DMS153 treated with DMSO at 0.1 percent for 48 hours (cell line): ENCODE results near the gene NRK.
"Not testable (repeated sequence)": the region's sequence is repeated elsewhere in the genome, so short reads cannot be mapped to it uniquely, and the experiment has no call there.

Source experiments
- DNase-seq: peaks from one replicate; lab custom pipeline; 2025; ENCODE audit not compliant: unreplicated experiment; lab: John Stamatoyannopoulos, UW

The NRK gene

DNA sequence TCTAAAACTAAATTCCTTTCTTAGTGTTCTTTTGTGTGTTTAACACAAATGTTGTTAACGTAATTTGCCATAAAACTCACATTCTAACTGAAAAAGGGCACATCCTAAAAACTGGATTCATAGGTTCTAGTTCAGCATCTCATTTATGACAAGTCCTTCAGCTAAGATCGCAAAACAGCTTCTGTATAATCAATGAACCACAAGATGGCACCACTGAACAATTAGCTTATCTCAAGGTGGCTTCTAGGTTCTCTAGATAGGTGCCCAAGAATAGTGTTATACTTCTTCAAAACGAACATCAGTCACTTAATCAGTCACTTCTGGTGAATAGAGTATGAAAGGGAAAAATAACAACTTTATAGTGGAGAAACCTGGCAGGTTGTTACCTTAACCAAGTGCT, 54.3 kb downstream of the NRK start:
- DNase-seq, result peak; percentile 1

DNA sequence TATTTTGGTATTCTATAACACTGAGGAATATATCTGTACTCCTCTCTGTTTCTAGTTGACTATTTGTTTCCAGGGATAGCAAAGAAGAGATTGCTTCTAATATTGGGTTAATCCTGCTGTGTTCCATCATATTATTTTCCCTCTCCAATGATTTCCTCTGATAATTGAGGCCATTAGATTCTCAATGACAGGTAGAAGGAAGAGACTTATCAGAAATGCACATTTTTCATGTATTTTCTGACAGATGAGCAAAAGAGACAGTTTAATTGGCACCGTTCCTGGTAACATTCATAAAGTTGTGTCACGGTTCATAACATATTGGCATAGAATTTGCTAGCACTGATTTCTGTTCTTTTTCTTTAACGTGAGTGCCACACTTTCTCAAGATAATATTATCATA, 58.2 kb downstream of the NRK start:
- DNase-seq, result no peak

DNA sequence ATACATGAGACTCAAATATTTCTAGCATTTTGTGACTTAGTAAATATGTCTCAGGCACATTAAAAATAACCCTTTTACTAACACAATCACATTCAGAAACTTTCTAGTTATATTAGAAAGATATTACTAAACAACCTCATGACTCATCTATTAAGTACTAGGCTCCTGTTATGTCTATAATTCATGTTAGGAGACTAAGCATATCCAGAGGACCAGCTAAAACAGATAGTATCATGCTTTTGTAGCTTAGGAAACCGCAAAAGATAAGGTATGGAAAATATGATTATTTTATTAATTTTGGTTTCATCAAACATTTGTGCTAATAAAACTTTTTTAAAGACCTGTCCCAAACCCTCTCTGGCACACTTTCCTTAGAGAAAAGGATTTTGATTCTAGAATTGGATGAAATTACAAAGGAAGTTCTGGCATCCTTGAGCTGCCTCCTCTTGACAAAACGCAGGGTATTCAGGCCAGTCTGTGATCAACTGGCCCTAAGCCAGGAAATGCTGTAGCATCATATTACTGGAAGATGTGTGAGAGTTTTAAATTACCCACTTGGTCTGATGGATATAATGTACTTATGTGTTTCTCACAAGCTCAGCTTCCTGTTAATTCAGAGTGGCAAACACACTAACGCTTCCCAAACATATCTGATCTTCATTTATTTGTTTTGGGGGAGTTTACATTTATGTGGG, 60.4 kb downstream of the NRK start:
- DNase-seq, result peak; percentile 3

DNA sequence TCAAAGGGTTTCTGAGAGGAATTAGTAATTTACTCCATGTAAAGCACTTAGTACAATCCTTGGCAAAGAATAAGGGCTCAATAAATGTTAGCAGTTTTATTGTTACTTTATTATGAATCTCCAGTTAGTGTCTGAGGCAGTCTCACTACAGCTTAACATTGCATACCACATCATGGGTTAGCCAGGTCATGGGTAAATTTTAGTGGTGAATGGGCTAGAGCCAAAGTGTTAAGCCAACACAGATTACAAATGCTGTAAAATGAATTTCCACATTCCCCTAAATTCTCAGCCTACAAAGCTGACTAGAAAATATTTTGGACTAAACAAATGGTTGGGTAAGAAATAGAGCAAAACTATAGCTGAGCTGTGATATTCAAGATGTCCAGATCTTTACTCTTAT, 72.4 kb downstream of the NRK start:
- DNase-seq, result no peak

DNA sequence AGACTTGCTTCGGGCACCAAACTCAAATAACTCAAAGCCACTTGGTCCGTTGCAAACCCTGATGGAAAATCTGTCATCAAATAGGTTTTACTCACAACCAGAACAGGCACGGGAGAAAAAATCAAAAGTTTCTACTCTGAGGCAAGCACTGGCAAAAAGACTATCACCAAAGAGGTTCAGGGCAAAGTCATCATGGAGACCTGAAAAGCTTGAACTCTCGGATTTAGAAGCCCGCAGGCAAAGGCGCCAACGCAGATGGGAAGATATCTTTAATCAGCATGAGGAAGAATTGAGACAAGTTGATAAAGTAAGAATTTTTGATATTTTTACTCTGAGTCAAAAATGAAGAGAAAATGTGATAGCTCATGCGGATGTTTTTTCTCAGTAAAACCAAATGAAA, 87.2 kb downstream of the NRK start:
- DNase-seq, result no peak

DNA sequence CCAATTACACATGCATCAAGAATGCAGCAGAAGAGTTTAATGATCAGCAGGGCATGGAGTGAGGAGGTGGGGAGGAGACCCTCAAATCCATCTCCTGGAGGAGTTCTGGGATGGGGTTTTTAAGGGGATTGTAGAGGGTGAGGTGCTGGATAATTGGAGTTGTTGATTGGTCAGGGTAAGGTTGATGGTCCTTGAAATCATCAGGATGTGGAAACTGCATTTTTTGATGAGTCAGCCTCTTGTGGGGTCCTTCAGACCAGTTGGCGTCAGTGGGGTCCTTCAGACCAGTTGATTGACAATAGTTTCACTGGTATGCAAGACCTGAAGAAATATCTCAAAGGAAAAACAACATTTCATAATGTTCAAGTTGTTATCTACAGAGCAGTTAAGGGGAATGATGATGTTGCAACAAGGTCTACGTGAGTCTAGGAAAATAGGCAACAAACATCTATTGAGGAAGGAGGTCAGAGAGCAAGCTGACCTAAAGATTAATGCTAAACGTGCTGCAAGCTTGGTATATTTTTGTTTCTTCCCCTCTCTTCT, 88.3 kb downstream of the NRK start:
- DNase-seq, result no peak

DNA sequence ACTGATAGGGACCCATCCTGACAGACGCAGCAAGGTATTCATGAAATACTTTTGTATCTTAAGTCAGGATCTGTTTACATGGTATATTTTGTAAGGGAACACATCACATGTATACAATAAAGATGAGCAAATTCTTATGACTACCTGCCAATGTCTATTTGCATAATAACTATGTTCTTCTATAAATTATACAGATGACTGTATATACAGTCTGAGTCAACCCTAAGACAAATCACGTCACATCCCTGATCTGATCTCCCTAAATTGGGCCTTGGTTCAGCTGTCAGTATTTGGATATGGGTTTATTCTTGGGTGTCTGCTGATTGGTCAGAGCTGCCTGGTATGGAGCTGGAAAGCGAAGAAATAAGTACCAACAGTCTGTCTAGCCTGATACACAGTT, 122.9 kb downstream of the NRK start:
- DNase-seq, result no peak

DNA sequence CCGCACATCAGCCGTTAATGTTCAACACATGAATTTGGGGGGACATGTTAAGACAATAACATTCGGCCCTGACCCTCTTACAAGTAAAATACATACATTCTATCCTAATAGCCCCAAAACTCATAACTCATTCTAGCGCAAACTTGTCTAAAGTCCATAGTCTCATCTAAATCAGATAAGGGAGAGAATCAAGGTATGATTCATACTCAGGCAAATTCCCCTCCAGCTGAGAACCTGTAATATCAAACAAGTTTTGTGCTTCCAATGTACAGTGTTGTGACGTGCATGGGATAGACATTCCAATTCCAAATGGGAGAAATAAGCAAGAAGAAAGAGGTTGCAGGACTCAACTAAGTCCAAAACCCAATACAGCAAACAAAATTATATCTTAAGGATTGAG, 147.1 kb downstream of the NRK start:
- DNase-seq, result no peak

DNA sequence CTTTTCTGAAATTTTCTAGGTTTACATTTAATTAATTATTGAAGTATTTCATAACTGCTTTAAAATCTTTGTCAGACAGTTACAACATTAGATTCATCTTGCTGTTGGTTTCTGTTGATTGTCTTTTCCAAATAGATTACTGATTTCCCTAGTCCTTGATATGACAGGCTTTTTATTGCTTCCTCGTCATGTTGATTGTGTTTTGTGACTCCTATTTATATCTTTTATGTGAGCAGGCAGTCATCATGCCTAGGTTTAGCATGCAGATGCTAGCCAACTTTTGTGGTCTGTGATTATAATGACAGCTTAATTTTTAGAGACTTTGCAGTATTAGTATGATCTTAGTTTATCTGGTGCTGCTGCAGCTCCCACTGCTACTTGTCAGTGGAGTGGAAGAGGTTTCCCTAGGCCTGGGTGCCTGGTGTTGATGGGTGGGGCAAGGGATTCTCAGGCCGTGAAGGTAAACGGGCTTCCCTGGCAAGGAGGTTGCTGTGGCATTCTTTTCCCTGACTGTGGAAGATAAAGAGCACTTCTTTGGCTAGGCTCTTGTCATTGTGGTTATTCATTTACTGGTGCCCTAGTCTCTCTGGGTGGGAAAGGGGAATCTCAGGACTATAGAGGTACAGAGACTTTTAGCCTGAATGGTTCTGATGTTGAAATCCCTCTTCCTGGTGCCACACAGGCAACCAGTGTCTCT, 150.5 kb downstream of the NRK start:
- no peak for DNase-seq

DNA sequence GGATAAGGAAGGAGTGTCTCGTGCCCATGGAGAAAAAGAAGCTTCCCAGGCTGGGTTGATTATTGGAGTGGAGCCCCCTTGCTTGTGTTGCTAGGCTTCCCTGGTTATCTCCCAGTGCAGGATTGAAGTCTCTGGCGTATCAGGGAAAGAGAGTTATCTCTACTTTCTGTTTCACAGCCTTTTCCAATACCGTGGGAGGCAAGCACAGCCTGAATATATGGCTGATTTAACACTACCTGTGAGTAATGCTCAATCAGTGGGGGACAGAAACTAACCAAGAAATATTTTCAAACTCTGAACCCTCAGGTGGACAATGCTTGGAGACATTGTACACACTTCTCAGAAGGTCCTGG, 151.0 kb downstream of the NRK start:
- DNase-seq, result no peak

DNA sequence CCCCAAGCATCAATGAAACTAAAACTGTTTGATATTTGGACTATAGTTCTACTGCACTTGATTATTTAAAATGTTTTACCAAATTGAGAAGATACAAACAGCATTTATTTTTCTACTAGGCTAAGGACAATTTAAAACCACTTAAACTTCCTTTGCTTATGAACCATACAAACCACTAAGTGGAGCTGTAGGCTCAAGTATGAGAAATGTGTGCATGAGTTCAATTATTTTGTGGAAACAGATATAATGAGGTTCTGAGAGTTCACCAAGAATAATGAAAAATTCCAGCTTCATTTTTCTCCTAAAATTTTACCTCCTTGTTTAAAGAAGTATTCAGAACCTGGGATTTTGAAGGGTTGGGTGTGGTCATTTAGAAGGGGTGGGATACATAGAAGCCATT, 153.0 kb downstream of the NRK start:
- DNase-seq, result no peak

DNA sequence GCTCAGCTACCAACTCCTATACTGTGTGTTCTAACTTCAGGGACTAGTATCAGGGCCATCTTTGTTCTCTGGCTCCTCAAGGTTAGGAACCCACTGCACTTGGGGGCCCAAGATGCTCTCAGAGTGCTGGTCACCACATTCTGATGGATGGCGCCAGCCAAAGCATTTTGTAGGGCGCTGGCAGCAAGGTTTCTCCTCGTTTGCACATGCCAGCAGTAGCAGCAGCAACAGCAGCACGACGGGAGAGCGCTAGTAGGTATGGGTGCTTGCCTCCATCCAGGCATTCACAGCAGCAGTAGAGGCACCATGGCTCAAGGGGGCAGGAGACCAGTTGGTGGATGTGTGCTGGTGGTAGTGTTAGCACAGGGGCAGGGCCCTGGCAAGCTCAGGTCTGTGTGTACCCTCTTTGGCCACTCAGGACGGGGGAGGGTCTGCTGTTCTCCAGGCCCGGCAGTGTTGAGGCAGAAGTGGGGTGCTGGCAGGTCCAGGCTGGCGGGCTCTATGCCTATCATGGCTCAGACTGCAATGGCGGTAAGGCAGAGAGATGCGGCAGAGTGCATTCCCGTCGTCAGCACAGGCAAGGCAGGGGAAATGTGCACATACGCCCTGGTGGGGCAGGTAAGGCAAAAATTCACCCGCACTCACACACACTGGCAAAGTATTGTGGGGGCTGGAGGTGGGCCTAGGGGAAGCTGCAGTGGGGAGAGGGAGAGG, 159.6 kb downstream of the NRK start:
- no peak for DNase-seq

DNA sequence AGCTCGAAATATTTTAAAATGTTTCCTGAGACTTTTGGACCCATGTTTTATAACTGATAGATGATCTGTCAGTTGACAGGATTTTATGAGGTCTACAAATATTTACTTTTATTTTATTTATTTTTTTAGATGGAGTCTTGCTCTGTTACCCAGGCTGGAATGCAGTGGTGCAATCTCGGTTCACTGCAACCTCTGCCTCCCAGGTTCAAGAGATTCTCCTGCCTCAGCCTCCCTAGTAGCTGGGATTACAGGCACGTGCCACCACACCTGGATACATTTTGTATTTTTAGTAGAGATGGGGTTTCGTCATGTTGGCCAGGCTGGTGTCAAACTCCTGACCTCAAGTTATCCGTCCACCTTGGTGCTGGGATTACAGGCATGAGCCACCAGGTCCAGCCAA, 166.1 kb downstream of the NRK start:
- not testable (repeated sequence) for DNase-seq

DNA sequence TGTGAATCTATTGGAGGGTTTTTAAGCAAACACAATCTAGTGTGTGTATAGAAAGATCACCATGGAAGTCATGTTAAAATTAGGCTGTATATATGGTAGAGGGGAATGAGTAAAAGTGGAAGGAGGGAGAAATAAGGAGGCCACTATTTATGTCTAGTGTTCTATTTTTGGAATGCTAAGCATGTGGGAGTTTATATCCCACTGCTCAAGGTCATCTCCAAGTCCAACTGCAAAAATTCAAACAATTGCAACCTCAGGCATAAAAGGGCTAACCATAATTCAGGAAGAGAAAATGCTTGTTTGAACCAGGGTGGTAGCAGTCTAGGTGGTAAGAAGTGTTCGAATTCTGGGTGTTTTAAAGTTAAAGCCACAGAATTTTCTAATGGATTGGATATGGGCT, 177.0 kb downstream of the NRK start:
- DNase-seq, result no peak

DNA sequence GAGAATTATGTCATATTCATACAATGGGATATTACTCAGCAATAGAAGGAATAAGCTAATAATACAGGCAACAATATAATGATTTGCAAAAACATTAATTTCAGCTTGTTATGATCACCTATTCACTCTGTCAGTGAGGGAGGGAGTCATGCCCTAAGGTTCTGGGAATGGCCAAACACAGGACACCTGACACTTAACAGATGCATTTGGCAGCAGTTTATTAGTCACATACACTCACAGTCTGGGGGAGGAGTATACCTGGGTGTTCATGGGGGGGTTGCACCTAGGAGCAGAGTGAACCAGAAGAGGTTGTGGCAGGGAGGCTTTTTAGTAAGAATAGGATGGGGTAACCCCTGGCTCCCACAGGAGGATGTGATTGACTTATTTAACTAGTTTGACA, 177.9 kb downstream of the NRK start:
- DNase-seq, result no peak

DNA sequence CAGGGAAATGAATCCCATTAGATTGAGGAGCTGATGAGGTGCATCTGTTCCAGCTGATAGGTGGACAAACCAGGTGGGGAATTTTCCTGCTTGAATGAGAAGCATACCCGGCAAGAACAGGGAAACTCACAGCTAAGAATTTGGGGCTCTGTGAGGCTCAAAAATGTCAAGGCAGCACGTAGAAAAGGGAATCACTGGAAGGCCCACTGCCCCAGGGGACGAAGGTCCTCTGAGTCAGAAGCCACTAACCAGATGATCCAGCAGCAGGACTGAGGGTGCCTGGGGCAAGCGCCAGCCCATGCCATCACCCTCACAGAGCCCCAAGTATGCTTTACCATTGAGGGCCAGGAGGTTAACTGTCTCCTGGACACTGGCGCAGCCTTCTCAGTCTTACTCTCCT, 178.3 kb downstream of the NRK start:
- DNase-seq, result not testable (repeated sequence)

DNA sequence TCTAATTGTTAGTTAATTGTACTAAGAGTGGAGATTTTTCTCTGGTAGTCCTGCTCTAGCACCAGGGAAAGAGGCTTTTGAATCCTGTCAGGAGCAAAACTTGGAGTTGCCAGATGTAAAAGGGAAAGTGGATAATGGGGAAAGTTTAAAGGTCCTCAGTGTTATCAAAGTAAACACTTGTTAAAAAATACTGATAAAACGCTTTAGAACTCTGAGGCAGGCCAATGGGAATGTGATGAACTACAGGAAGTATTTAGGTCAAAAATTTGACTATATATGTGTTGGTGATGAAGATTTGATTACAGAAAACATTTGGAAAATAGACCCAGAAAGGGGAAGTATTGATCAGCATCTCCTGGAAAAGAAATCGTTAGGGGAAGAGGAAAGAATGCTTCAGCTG, 183.3 kb downstream of the NRK start:
- DNase-seq, result no peak

DNA sequence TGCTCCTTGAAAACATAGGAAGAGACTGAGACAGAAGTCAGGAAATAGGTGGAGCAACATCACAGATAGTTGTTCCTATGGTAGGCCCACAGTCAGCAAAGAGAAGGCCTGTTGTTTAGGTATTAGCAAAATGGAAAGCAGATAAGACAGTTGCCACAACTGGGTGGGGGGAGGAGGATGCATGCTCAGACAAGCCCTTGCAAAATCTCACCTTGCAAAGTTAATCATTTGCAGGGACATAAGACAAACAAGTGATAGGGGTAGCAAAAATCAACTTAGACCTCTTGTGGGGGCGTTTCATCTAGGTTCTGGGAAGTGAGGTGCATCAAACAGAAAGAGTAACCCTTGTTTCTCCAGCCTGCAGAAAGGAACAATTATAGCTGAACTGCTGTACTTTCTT, 185.5 kb downstream of the NRK start:
- no peak for DNase-seq
